GM18858 (cell line): Measurements from ENCODE around the gene NKTR.

Source experiments
- ATAC-seq: cut with Tn5 transposase; IDR thresholded peaks from one replicate; pipeline ENCODE4 v1.9.1; 2021; ENCODE audit not compliant: unreplicated experiment

NKTR gene

DNA sequence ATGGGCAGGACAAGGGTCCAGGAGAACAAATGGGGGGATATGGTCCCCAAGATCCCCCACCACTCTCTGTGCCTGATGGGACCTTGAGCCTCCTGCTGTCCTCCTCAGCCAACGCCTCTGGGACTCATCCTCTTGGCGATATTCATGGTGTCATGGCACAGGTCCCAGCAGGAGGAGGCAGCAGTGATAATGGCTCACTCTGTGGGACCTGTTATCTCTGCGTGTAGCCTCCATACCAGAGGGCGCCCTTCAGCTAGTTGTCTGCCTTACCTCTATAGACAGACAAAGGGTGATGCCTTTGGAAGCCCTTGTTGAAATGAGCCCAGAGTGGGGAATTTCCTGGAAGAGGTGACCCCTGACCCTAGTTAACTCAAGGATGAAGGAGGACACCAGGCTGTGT, 60.4 kb downstream of the NKTR start:
- ATAC-seq = no peak

DNA sequence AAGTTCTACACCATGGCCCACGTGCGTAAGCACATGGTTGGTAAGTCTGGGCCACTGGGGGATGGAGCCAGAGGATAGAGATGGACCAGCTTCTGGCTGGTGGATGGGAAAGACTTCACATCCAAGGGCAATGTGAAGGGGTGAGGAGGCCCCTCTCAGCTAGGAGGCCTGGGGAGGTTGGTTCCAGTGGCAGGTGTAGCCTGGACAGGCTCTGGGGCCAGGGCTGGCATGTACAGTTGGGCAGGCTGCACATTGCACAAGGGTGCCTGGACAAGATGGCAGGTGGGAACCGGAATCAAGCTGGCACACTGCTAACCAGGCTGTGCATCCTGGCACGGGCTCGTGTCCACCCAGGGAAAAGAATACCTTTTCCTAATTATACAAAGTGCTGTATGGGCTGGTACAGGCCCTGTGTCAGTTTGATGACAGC, 61.1 kb downstream of the NKTR start:
- ATAC-seq = no peak

DNA sequence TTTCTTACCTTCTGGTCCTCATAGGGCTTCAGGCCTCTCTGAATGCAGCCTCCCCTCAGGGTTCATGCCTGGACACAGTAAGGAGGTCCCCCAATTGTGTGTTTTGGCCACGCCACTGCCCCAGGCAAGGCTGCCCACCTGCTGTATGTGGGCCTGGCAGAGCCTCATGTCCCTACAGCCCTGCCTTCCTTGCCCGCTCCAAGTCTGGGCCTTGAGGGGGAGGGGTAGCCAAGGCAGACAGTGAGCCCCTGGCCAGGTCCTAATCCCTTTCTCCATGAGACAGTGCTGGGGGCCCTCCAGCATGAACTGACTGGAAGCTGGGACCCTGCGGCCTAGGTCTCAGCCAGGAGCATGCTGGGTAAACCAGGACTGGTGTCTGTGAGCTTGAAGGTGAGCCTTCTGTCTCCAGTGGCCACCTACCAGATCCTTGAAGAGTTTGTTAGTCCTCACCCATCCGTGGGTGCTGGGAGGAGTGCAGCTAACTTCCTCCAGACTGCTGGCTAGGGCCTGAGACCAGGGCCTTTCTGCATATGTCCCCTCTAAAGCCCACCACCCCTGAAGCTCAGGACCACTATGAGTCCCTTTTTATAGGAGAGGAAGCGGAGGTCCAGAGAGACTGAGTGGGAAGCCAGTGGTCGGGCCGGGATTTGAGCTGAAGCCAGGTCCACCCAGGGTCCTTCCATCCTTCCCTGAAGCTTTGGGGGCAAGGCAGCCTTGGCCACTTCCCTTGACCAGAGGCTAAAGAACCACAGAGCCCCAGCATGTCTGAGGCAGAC, 61.7 kb downstream of the NKTR start:
- ATAC-seq = no peak

DNA sequence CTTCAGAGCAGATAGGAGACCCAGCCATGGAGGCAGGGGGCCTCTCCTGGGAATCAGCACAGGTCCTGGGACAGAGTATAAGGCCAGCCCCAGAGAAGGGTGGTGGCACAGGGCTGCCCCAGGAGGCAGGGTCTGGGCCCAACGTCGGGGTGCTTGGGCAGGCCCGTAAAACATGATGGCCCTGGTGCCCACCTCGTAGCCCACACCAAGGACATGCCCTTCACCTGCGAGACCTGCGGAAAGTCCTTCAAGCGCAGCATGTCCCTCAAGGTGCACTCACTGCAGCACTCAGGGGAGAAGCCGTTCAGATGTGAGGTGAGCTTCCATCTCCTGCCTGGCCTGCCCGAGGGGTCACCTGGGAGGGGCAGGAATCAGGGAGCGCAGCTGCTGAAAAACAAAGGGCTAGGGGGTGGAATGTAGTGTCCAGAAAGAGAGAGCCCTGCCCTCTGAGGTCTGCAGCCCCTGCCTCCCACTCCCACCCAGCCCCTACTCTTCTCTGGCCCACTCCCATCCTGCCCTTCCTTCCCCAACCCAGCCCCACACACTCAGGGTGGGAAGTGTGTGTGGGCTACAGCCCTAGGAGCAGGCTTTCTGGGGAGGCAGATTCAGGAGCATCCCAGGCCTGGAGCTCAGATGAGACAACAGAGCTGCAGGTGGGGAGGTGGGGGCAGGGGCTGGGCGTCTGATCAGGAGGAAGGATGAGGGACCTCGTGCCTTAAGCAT, 62.5 kb downstream of the NKTR start:
- no peak for ATAC-seq

DNA sequence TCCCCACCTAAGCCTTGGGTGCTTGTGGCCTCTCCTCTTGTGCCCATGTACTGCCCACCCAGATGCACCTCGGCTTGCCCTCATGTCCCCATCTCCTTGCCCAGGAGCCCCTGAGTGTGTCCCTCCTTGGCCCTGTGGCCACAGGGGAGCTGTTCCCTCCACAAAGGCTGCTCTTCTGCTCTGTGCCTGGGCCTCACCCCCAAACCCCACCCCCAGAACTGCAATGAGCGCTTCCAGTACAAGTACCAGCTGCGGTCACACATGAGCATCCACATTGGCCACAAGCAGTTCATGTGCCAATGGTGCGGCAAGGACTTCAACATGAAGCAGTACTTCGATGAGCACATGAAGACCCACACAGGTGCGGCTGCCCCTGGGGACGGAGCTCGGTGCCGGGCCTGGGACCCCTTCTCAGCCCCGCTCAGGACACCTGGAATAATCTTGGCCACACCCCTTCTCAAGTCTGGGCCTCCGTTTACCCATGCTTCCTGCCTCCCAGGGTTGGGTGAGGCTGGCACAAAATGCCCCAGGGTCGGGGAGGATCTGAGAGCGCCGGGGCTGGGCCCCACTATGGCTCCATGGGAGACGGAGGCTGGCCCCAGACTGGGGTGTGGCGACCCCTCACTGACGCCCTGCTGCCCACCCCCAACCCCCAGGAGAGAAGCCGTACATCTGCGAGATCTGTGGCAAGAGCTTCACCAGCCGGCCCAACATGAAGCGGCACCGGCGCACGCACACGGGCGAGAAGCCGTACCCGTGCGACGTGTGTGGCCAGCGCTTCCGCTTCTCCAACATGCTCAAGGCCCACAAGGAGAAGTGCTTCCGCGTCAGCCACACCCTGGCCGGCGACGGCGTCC, 63.3 kb downstream of the NKTR start:
- ATAC-seq = no peak

DNA sequence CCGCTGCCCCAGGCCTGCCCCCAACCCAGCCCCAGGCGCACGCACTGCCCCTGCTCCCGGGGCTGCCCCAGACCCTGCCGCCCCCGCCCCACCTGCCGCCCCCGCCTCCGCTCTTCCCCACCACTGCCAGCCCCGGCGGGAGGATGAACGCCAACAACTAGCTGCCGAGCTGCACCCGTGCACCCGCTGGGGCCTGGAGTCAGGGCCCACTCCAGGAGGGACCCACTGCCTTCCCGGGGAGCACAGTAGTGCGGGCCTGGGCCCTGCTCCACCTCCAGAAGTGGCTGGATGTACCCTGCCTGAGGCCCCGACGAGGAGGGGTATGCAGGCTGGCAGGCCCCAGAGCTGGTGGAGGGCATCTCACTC, 63.9 kb downstream of the NKTR start:
- no peak for ATAC-seq

DNA sequence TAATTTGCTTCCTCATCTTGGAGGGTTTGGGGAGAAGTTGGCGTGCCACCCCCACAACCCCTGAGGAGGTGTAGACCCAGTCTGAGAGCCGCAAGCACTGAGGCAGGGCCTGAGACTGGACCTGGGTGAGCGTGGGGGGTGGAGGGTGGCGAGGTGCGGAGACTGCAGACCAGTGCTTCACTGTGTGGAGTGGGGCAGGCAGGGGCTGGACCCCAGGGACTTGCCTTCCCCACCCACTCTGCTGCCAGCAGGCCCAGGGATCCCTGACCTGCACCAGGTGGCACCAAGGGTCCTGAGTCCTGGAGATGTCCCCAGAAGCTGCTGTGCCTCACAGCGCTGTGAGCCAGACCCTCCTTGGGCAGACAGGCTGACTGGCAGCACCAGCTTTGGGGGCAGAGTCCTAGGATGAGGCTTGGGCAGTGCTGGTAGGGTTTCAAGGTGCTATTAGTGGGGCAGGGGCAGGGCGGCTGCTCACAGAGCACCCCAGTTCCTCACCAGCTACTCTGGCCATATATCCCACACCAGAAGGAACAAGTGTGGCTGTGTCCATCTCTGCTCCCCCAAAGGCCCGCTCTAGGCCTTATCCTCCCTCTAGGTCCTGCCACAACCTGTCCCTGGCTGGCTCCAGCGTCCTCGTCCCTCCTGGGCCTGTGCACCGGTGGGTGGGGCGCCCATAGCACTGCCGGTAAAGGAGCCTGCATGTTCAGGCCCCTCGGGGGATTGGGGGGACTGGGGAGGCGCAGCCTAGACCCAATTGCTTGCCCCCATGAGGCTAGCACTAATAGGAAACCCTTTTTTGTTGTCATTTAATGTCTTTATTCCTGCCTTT, 64.8 kb downstream of the NKTR start:
- no peak for ATAC-seq

DNA sequence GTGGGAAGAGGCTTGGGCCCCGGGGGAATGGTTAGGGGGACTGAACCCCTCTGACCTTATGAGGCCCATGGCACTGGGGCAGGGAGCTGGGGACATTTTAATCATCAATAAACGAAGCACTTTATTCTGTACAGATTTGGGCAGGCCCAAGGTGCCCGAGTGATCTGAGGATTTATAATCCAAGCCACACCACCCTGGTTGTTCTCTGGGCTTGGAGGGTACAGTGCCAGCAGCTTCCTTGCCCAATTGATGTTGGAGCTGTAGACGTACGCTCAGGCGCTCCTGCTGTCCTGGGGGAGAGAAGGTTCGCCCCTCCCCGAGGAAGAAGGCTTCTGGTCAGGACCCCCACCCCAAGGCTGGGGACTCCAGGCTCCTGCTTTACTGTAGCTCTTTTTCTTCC, 65.5 kb downstream of the NKTR start:
- no peak for ATAC-seq

DNA sequence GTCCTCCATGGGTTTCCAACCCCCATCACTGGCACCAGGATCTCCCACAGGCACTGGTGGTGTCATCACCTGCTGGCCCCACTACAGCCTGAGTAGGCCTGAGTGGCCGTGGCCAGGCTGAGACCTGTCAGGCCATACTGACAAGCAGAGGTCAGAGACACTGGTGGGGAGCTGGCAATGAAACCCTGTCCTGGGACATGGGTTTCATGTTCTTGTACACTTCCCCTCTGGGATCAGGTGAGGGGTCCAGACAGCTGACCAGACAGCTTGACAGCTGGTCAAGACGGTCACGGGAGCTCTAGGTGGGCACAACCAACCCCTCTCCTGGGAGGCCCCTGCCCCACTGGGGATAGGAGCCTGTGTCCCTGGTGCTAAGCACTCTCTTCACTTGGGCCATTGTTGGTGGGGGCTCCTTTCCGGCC, 66.1 kb downstream of the NKTR start:
- ATAC-seq = no peak

DNA sequence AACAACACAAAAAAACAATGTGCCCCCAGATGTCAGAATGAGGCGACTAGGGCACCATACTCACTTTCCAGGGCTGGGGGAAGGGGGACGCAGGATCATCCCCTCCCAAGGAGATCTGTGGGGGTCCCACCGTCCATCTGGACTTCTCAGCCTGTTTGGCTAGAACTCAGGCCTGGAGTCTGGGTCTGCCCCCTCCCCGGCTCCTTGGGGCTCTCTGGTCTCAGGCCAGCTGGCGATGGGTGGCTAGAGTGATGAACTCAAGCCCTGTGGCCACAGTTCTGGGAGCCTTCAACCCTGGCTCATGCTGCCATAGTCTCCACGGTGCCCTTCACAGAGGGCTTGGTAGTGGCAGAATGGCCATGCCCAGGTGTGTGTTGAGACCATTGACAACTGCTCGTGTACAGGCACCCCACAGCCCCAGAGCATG, 66.6 kb downstream of the NKTR start:
- no peak for ATAC-seq

DNA sequence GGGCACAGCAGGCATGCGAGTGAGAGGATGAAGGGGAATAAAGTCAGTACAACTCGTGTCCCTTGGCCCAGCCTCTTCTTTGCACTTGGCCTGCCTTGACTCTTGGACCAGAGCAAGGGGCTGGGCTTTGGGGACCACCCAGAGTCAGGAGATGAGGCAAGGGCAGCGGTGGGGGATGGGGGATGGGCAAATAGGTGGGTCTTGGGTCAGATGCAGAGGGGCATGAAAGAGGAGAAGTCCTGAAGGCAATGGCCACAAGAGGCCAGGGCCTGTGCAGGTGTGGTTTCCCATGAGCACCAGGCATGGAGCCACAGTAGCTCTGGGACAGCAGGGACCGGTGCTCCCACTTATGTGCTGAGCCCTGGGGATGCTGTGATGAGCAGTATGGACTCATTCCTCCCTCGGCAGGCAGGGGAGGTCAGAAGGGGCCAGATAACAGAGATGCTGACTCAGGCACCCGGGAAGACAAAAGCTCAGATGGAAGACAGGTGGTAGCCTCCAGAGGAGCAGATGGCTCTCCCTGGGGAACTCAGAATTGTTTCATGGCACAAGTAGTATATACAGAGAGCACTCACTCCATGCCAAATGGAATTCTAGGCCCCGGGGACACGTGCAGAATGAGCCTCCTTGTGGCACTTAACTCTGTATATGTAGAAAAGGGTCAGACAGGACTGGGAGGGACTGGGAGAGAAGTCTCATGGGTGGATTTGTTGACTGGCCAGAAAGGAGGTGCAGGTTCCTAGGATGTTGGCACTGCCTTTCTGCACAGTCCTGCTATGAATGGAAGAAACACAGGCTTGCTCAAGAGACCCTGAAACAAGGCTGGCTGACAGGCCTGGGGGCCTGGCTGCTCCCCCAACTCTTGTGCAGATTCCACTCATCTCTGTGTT, 67.3 kb downstream of the NKTR start:
- no peak for ATAC-seq

DNA sequence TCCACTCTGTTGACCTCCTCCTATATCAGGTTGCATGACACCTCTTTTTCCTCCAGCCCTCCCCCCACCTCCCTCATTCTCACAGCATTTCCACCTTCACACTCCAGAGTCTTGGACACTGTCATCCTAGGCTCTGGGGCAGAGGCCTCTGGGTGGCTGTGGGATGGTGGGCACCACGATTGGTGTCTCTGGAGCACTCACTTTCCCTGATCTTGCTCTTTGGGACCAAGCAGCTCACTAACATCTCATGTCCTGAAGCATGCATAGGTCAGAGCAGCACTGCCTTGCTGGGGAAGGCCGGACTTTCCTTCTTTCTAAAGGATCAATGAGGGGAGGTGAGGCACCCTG, 67.9 kb downstream of the NKTR start:
- ATAC-seq = no peak

DNA sequence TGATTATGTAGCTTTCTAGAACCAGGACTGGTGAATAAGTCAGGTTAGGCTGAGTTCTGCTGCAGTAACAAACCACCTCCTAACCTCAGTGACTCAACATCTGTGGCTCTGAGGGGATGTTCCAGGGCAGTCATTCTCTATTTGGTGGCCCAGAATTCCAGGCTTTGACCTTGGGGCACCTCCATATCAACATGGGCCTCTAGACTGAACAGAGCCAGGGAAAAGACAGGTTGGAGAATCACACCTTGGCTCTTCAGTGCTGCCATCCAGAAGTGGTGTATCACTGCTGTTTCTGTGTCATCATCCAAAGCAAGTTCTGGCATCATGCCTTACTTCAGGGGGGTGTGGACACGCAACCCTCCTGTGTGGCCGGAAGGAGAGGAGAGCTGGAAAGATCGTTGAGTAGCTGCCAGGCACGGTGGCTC, 68.3 kb downstream of the NKTR start:
- no peak for ATAC-seq

DNA sequence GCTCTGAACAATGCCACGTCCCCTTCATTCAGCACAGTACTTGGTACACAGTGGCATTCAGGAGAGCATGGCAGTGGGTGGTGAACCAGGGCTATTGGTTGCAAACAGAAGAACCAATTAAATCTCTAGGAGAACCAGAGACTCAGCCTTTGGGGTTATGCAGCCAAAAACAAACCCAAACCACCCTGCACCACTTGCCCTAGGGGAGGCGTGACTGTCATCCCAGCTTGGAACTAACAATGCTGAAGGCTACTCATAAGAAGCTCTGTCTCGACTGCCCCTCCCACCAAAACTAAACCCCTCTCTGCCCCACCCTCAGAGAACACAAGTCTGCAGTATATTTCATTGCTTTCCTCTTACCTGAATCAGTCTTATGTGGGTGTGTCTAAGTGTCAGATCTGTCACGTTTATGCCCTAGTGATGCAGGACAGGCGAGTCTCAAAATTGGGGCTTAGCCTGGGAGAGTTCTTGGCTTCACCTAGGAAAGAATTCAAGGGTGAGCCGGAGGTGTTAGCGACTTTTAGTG, 69.6 kb downstream of the NKTR start:
- ATAC-seq = no peak

DNA sequence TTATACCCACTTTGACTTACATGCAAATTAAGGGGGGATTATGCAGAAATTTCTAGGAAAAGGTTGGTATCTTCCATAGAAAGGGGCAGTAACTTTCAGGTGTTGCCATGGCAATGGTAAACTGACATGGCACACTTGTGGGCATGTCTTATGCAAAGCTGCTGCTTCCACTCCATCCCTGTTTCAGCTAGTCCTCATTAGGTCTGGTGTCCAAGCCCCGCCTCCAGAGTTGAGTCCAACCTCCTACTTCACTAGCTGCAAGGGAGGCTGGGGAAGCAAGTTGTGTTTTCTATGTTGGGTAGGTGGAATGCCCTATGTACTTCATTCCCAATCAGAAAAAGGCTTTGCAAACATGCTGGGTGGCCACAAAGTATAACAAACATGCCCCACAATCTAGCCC, 70.2 kb downstream of the NKTR start:
- ATAC-seq = no peak

DNA sequence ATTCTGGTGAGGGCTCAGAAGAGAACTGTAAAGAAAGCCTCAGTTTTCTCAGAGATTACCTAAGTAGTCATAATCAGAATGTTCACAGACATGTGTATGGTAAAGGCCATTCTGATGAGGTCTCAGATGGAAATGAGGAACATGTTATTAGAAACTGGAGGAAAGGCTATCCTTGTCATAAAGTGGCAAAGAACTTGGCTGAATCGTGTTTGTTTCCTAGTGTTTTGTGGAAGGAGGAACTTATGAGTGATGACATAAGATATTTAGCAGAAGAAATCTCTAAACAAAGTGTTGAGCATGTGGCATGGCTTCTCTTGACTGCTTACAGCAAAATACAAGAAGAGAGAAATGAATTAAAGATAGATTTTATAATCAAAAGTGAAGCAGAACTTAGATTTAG, 72.0 kb downstream of the NKTR start:
- ATAC-seq = no peak

DNA sequence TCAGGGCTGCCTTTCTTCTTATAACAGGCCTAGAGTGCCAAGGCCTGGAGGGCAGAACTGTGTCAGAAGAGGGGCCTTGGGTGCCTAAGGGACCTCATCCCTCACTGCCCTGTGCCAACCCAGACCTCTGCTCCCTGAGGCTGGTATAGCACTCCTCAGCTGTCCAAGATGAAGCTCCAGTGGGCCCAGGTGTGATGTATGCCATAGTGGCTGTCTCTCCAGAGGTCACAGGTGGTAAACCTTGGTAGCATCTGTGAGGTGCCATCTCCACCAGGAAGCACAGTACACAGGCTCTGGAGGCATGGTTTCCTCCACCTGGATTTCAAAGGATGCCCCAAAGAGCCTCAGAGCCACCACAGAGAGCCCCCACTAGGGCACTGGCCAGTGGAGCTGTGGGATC, 72.6 kb downstream of the NKTR start:
- ATAC-seq = no peak

DNA sequence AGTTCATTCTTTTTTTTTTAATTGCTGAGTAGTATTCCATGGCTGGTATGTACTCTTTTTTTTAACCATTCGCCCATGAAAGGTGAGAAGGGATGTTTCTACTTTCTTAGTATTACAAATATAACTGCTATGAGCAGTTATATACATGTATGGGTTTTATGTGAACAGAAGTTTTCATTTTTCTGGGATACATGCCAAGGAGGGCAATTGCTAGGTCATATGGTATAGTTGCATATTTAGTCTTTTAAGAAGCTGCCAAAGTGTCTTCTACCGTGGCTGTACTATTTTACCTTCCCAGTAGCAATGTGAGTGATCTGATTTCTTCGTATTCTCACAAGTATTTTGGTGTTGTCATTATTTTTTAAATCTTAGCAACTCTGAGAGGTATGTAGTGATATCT, 73.7 kb downstream of the NKTR start:
- ATAC-seq = no peak

DNA sequence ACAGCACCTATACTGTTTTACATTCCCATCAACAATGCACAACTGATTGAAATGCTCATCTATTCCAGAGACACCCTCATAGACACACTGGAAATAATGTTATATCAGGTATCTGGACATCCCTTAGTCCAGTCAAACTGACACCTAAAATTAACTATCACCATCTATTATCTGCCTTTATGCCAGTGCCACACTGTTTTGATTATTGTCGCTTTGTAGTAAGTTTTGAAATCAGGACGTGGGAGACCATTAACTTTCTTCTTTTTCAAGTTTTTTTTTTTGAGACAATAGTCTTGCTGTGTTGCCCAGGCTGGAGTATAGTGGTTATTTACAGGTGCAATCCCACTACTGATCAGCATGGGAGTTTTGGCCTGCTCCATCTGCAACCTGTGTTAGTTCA, 75.4 kb downstream of the NKTR start:
- ATAC-seq = no peak

DNA sequence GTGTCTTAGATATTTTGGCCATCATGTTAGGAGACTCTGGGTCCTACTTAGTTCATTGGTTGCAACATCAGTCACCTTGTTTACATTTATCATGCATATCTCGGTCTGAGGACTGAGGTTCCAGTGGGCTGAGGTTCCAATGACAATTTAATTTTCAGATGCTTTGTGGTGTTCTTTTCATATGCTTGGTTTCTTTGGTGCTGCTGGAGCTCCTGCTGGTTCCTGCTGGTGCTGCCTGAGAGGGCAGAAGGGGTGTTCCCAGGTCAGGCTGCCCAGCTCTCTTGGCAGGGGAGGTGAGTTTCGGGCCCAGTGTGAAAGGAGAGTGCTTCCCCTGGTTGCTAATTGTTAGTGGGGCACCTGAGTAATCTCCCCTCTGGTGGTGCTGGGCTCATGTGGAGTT, 78.0 kb downstream of the NKTR start:
- ATAC-seq = no peak
